B cell (primary cell): ENCODE data around the gene TOMM40L.

Experiments used
- CTCF ChIP-seq: fragments of 200-600 bp; IDR thresholded peaks from one replicate; pipeline ENCODE4 v1.8.0; 2022; ENCODE audit warnings: antibody characterized with exemption, mild to moderate bottlenecking
- EZH2 ChIP-seq: IDR thresholded peaks from 2 replicates; pipeline ENCODE4 v1.6.1; 2012; ENCODE audit warnings: borderline replicate concordance, low read depth, mild to moderate bottlenecking, moderate library complexity, low read length; ENCODE audit not compliant: insufficient read depth, poor library complexity, severe bottlenecking

DNA sequence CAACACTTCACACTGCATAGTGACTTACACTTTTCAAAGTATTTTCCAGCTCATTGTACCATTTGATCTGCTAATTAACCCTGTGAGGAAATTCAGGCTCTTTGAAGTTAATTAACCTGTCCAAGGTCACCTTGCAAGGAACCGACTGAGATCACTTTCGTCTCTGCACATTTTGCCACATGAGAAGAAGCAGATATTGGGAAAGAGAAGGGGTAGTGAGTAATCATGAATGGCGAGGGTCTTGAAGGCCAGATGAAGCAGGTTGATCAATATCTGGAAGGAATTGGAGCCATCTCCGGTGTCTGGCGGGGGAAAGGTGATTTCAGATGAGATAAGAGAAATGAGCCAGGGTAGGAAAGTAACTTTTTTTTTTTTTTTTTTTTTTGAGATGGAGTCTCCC is 5.9 kb upstream of the TOMM40L start:
- TF ChIP-seq CTCF (no peak), EZH2 (no peak)
